Activated CD8-positive, alpha-beta memory T cell treated with anti-CD3 and anti-CD28 coated beads for 36 hours (primary cell): ENCODE results near the gene FAM120A. TPM values are rescaled to one million over a fixed set of nuclear protein-coding genes. Genes with fewer than 3 reads are reported as not detected.

ENCODE experiments used
- CTCF ChIA-PET: fragments of 350-600 bp; sonication (Branson Sonifier 250); formaldehyde crosslinking; loops from one replicate; lab custom pipeline; 2021; ENCODE audit warnings: antibody characterized with exemption; lab: Charles Lee
- POLR2A ChIA-PET: fragments of 350-600 bp; sonication (Branson Sonifier 250); formaldehyde crosslinking; loops from one replicate; lab custom pipeline; 2021; ENCODE audit warnings: antibody characterized with exemption; lab: Charles Lee
- total RNA-seq, 2 experiments: library from RNA; stranded (reverse); gene quantifications; one replicate each; pipeline ENCODE4 v1.2.3, GENCODE V29; 2021

The FAM120A gene
- total RNA-seq, 2 experiments from 2014 or later: 143 to 145 TPM

GRCh38 chr9:93595461-93595860, 144.0 kb downstream of the FAM120A start:
- ChIA-PET CTCF (interaction anchor here (0.5 kb wide), 1 partner anchor 1202 kb away, joined by 3 read pairs; no protein-coding TSS in a partner anchor), POLR2A (no interaction called here)

GRCh38 chr9:93595861-93596365, 144.4 kb downstream of the FAM120A start:
- ChIA-PET POLR2A (no interaction called here), CTCF (interaction anchor here (0.5 kb wide), 1 partner anchor 1202 kb away, joined by 3 read pairs; no protein-coding TSS in a partner anchor)

GRCh38 chr9:93596399-93596798, 144.9 kb downstream of the FAM120A start:
- POLR2A ChIA-PET: no interaction called here
- CTCF ChIA-PET: no interaction called here

GRCh38 chr9:93597142-93597706, 145.7 kb downstream of the FAM120A start:
- ChIA-PET CTCF (no interaction called here), POLR2A (no interaction called here)

GRCh38 chr9:93597871-93598646, 146.6 kb downstream of the FAM120A start:
- ChIA-PET CTCF (interaction anchor here (0.6 kb wide), 1 partner anchor 15 kb away, joined by 3 read pairs; no protein-coding TSS in a partner anchor), POLR2A (no interaction called here)

GRCh38 chr9:93598647-93599241, 147.3 kb downstream of the FAM120A start:
- ChIA-PET POLR2A (no interaction called here), CTCF (interaction anchor here (0.6 kb wide), 1 partner anchor 15 kb away, joined by 3 read pairs; no protein-coding TSS in a partner anchor)

GRCh38 chr9:93599571-93600403, 148.3 kb downstream of the FAM120A start:
- ChIA-PET CTCF (no interaction called here), POLR2A (no interaction called here)

- POLR2A ChIA-PET: no interaction called here
- CTCF ChIA-PET: no interaction called here
Observed at GRCh38 chr9:93600504-93600903, 149.0 kb downstream of the FAM120A start.

GRCh38 chr9:93601063-93601462, 149.6 kb downstream of the FAM120A start:
- CTCF ChIA-PET: no interaction called here
- POLR2A ChIA-PET: no interaction called here

GRCh38 chr9:93601666-93602065, 150.2 kb downstream of the FAM120A start:
- ChIA-PET CTCF (interaction anchor here (0.7 kb wide), 1 partner anchor 35 kb away, joined by 3 read pairs; no protein-coding TSS in a partner anchor), POLR2A (no interaction called here)

GRCh38 chr9:93603011-93603410, 151.5 kb downstream of the FAM120A start:
- ChIA-PET POLR2A (no interaction called here), CTCF (no interaction called here)

GRCh38 chr9:93603906-93604326, 152.4 kb downstream of the FAM120A start:
- POLR2A ChIA-PET: no interaction called here
- CTCF ChIA-PET: no interaction called here

GRCh38 chr9:93606187-93606586, 154.7 kb downstream of the FAM120A start:
- ChIA-PET CTCF (no interaction called here), POLR2A (no interaction called here)

GRCh38 chr9:93610206-93610605, 158.7 kb downstream of the FAM120A start:
- POLR2A ChIA-PET: no interaction called here

GRCh38 chr9:93612052-93612795, 160.7 kb downstream of the FAM120A start:
- ChIA-PET POLR2A (no interaction called here), CTCF (no interaction called here)

More at GRCh38 chr9:93610206-93610605, 158.7 kb downstream of the FAM120A start:
- CTCF ChIA-PET: no interaction called here

GRCh38 chr9:93612796-93613154, 161.3 kb downstream of the FAM120A start:
- CTCF ChIA-PET: no interaction called here
- POLR2A ChIA-PET: no interaction called here

GRCh38 chr9:93613174-93613573, 161.7 kb downstream of the FAM120A start:
- POLR2A ChIA-PET: no interaction called here

GRCh38 chr9:93613791-93614190, 162.3 kb downstream of the FAM120A start:
- ChIA-PET CTCF (no interaction called here), POLR2A (no interaction called here)

More at GRCh38 chr9:93613174-93613573, 161.7 kb downstream of the FAM120A start:
- CTCF ChIA-PET: no interaction called here
